Activated CD4-positive, alpha-beta T cell treated with anti-CD3 and anti-CD28 coated beads for 36 hours (primary cell): ENCODE measurements around the gene ANKS1B. TPM values are rescaled to one million over a fixed set of nuclear protein-coding genes. Genes with fewer than 3 reads are reported as not detected.

ENCODE experiments used
- ATAC-seq: fragments of 200-7000 bp; cut with Tn5 transposase; one replicate; pipeline ENCODE4 v1.10.0; 2021; ENCODE audit warnings: mild to moderate bottlenecking, moderate library complexity
- CTCF ChIA-PET: fragments of 350-600 bp; sonication (Branson Sonifier 250); formaldehyde crosslinking; loops from one replicate; lab custom pipeline; 2021; ENCODE audit warnings: antibody characterized with exemption; lab: Charles Lee
- POLR2A ChIA-PET: fragments of 350-600 bp; sonication (Branson Sonifier 250); formaldehyde crosslinking; loops from one replicate; lab custom pipeline; 2021; ENCODE audit warnings: antibody characterized with exemption, inconsistent platforms; lab: Charles Lee
- DNase-seq: peaks from one replicate; pipeline ENCODE4 v3.0.0-alpha.2; 2020
- H3K27ac Mint-ChIP-seq: one replicate; pipeline ENCODE4 v1.8.0; 2021; ENCODE audit warnings: mixed read lengths
- H3K27me3 Mint-ChIP-seq: one replicate; pipeline ENCODE4 v1.8.0; 2021; ENCODE audit warnings: mixed read lengths
- H3K36me3 Mint-ChIP-seq: one replicate; pipeline ENCODE4 v1.8.0; 2021; ENCODE audit warnings: low read depth, mixed read lengths
- H3K4me1 Mint-ChIP-seq: one replicate; pipeline ENCODE4 v1.8.0; 2021; ENCODE audit warnings: mixed read lengths
- H3K4me3 Mint-ChIP-seq: one replicate; pipeline ENCODE4 v1.8.0; 2021; ENCODE audit warnings: mild to moderate bottlenecking, moderate library complexity, mixed read lengths
- H3K9me3 Mint-ChIP-seq: one replicate; pipeline ENCODE4 v1.8.0; 2021; ENCODE audit warnings: low read depth, mixed read lengths
- intact Hi-C, 2 experiments: fragments of 100-400 bp; cut with DNase I in 1 of 2; cut with micrococcal nuclease in 1 of 2; formaldehyde crosslinking; loops; one replicate each; pipeline versions ENCODE4 v1.14.2 to v1.15.1; 2022 to 2024; cut with DNase I, micrococcal nuclease
- total RNA-seq, 2 experiments: library from RNA; stranded (reverse); gene quantifications; one replicate each; pipeline ENCODE4 v1.2.3, GENCODE V29; 2021

ANKS1B gene
- total RNA-seq, 2 experiments from 2014 or later, result 0.19 to 0.73 TPM

DNA sequence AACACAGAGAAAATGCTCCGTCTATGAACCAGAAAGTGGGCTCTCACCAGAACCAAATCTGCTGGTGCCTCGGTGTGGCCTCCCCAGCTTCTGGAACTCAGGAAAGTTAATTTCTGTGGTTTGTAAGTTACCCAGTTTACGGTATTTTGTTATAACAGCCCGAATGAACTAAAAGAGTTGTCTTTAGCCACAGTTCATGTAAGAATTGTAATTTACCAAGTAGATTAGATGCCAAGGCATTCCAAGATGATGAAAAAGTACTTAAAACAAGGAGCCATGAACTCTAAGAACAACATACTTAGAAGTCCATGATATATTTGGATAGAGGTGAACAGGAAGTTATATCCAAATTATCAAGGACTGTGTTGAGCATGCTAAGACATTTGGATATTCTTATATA lies 597.1 kb downstream of the ANKS1B start:
- Mint-ChIP-seq H3K9me3 (peaks cover 3% of the 10 kb centered on the region), H3K4me3 (no peak overlapping the region), H3K27me3 (no peaks in the 10 kb centered on the region), H3K27ac (no peak overlapping the region), H3K36me3 (no peaks in the 10 kb centered on the region), H3K4me1 (no peaks in the 10 kb centered on the region)
- intact Hi-C loops, result loop anchor here in 1 of 2 experiments (2.0 to 5.0 kb wide), 2 partner anchors 235 to 381 kb away; no protein-coding TSS in a partner anchor
- no peak for ATAC-seq
- no peak for DNase-seq
- ChIA-PET CTCF (interaction anchor here (0.8 to 1.1 kb wide), 2 partner anchors 33 to 271 kb away, joined by 3 to 4 read pairs; no protein-coding TSS in a partner anchor), POLR2A (no interaction called here)

DNA sequence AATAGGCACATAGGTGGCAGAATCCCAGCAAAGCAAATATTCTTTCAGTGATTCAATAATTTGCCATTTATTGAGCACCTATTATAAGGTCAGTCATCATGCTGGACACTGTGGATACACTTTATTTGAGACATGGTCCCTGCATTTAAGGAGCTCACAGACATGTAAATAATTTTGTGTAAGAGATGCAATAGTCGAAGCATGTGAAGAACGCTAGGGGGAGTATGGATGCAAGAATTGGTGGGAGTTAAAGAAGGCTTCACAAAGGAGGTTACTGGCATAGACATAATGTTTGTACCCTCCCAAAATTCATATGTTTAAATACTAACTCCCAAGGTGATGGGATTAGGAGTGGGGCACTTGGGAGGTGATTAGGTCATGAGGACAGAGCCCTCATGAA lies 597.8 kb downstream of the ANKS1B start:
- no peak for ATAC-seq
- Mint-ChIP-seq H3K9me3 (peaks cover 3% of the 10 kb centered on the region), H3K4me3 (no peak overlapping the region), H3K27me3 (no peaks in the 10 kb centered on the region), H3K27ac (no peak overlapping the region), H3K36me3 (no peaks in the 10 kb centered on the region), H3K4me1 (no peaks in the 10 kb centered on the region)
- intact Hi-C loops, result loop anchor here in 1 of 2 experiments (2.0 to 5.0 kb wide), 2 partner anchors 235 to 382 kb away; no protein-coding TSS in a partner anchor
- DNase-seq, result no peak
- ChIA-PET CTCF (interaction anchor here (0.6 to 1.1 kb wide), 2 partner anchors 33 to 412 kb away, joined by 3 to 4 read pairs; no protein-coding TSS in a partner anchor), POLR2A (no interaction called here)

DNA sequence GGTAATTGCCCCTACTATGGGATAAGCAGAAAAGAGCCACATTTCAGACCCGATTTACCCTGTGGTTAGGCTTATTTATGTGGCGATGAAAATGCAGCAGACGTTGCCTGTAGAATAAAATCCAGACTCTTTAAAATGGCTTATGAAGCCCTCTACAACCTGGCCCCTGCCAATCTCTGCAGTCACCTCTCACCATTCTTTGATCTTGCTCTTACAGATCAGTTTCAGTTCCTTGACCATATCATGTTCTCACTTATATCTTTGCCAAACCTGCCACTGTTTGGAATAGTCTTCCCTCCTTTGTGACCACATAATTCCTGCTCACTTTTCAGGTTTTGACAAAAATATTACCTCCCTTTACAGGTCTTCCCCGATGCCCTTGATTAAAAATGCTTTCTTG lies 601.5 kb downstream of the ANKS1B start:
- Mint-ChIP-seq H3K9me3 (peaks cover 3% of the 10 kb centered on the region), H3K27ac (no peak overlapping the region), H3K4me1 (no peaks in the 10 kb centered on the region), H3K36me3 (no peaks in the 10 kb centered on the region), H3K4me3 (no peak overlapping the region), H3K27me3 (no peaks in the 10 kb centered on the region)
- DNase-seq, result no peak
- intact Hi-C loops, result no loop called here
- POLR2A ChIA-PET, result no interaction called here
- CTCF ChIA-PET, result interaction anchor here (1.2 kb wide), 1 partner anchor 8 kb away, joined by 3 read pairs; no protein-coding TSS in a partner anchor
- no peak for ATAC-seq

DNA sequence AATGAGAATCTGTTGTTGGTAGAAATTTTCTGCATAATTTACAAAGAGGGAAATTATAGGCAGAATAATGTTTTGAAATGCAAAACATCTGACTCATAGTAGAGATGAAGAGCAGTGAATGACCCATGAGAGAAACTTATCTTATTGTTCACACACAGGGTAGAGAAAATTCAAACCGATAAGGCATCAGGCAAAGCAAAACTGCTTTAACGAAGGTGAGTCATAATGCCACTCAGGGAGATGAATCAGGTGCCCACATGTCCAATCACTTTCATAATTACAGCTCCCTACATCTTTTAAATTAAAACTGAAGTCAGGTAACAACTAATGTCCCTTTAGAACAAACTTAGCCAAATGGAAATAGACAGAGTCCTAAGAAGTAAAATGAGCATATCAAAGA lies 602.7 kb downstream of the ANKS1B start:
- ATAC-seq, result peak; percentile 33
- Mint-ChIP-seq H3K36me3 (no peaks in the 10 kb centered on the region), H3K4me1 (no peaks in the 10 kb centered on the region), H3K27ac (no peak overlapping the region), H3K4me3 (no peak overlapping the region), H3K9me3 (peaks cover 3% of the 10 kb centered on the region), H3K27me3 (no peaks in the 10 kb centered on the region)
- ChIA-PET POLR2A (no interaction called here), CTCF (interaction anchor here (1.2 kb wide), 1 partner anchor 9 kb away, joined by 3 read pairs; no protein-coding TSS in a partner anchor)
- DNase-seq, result no peak
- intact Hi-C loops, result no loop called here

DNA sequence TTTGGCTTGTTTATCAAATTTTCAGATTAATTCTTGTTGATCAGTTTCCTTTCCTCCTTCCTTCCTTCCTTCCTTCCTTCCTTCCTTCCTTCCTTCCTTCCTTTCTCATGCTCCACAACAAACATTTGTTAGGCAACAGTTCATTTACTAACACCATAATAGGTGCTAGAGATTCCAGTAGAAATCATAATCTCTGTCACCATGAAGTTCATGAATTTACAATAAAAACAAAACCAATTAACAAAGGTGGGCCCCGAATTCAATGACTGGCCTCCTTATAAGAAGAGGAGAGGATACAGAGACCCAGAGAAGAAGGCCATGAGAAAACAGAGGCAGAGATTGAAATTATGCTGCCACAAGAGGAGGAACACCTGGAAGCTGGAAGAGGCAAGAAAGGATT lies 604.0 kb downstream of the ANKS1B start:
- Mint-ChIP-seq H3K27ac (no peak overlapping the region), H3K27me3 (no peaks in the 10 kb centered on the region), H3K4me1 (no peaks in the 10 kb centered on the region), H3K9me3 (no peaks in the 10 kb centered on the region), H3K36me3 (no peaks in the 10 kb centered on the region), H3K4me3 (no peak overlapping the region)
- ChIA-PET POLR2A (no interaction called here), CTCF (no interaction called here)
- no peak for ATAC-seq
- no peak for DNase-seq
- intact Hi-C loops, result no loop called here

DNA sequence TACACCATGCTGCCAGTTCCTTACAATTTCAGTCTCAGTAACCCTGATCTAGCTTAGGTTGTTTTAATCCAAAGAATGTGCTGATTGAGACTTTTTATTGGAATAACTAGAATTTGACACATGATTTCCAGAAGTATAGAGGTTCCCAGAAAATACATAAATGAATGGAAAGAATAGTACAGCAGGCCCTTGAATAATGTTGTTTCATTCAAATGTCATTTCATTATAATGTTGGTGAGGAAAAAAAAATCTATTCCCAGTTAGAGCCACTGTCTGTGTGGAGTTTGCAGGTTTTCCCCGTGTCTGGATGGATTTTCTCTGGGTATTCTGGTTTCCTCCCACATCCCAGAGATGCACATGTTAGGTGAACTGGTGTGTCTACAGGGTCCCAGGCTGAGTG lies 610.7 kb downstream of the ANKS1B start:
- ChIA-PET CTCF (no interaction called here), POLR2A (no interaction called here)
- intact Hi-C loops, result no loop called here
- Mint-ChIP-seq H3K9me3 (peaks cover 5% of the 10 kb centered on the region), H3K27ac (no peak overlapping the region), H3K27me3 (no peaks in the 10 kb centered on the region), H3K4me3 (no peak overlapping the region), H3K4me1 (no peaks in the 10 kb centered on the region), H3K36me3 (no peaks in the 10 kb centered on the region)
- ATAC-seq, result no peak
- no peak for DNase-seq

DNA sequence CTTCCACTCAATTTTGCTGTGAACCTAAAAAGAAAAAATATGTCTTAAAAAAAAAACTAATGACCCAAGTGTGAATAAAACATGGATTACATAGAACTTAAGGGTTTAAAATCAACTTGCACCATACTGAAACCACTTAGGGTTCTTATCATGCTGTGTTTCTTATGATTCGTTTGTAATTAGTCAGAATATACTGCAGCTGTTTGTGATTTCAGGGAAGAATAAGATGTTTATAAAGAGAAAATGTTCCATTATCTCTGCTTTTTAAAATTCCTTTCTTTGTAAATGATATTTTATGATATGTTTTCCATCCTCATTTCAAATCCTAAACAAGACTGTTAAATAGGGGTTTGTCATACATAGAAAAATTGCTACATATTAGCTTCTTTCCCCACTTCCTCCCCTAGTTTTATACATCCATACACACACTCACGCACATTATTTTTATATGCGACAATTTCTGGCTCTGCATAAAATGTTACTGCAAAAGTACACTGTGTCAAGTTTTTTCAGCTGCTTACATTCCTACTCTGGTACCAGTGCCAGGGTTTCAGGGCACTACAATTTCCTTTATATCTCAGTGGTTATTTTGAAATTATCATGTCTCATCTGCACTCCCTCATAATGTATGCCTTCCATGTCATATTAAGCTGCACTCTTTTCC lies 612.3 kb downstream of the ANKS1B start:
- intact Hi-C loops, result no loop called here
- H3K36me3 Mint-ChIP-seq, result no peaks in the 10 kb centered on the region
- ATAC-seq, result no peak
- ChIA-PET CTCF (no interaction called here), POLR2A (no interaction called here)
- no peaks in the 10 kb centered on the region for H3K27me3 Mint-ChIP-seq
- no peaks in the 10 kb centered on the region for H3K4me1 Mint-ChIP-seq
- no peak overlapping the region for H3K4me3 Mint-ChIP-seq
- no peak overlapping the region for H3K27ac Mint-ChIP-seq
- DNase-seq, result no peak
- H3K9me3 Mint-ChIP-seq, result peaks cover 5% of the 10 kb centered on the region

DNA sequence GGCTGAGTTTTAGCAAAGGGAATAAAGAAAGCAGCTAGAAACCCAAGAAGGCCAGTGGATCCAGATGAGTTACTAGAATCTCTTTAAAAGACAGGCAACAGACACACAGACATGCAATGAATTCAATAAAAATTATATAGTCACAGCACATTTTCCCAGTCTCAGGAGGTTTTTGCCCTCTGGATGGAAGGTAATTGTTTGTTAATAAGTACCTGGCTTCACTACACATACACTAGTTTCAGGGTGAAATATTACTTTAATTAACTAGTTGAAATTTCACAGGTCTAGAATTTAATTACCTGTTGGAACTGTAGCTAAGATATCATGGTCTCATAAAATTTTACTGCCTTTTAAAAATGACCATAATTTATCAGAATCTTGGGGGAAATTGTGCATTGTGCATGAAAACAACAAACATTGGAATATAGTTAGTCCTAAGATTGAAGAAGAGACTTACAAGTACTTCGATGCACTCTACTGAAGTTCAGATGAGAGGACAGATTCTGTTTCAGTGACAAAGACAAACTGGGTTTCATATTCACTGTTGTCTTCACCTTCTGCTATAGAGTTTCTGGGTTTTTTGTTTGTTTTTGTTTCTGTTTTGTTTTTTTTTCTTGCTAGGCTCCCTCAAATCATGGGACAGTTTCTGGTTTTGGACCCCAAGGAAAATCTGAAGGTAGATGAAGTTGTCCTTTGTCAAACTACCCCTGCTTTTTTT lies 614.2 kb downstream of the ANKS1B start:
- Mint-ChIP-seq H3K36me3 (no peaks in the 10 kb centered on the region), H3K9me3 (peaks cover 5% of the 10 kb centered on the region), H3K27me3 (no peaks in the 10 kb centered on the region), H3K4me1 (no peaks in the 10 kb centered on the region), H3K27ac (no peak overlapping the region), H3K4me3 (no peak overlapping the region)
- DNase-seq (no peak), ATAC-seq (no peak)
- intact Hi-C loops, result no loop called here
- POLR2A ChIA-PET, result no interaction called here
- CTCF ChIA-PET, result no interaction called here

DNA sequence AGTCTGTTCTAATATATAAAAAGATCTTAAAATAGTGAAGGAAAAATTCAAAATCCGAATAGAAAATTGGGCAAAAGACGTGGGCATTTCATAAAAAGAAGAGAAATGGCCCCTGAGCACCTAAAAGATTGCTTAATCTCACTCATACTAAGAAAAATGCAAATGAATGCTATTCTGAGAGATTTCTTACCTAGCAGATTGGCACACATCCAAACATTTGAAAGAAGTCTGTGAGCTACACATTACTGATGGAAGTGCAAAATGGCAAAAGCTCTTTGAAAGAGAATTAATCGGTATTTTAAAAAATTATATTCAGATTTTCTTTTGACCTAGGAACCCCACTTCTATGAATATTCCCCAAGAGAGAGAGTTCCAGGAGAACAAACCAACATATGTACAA lies 617.6 kb downstream of the ANKS1B start:
- intact Hi-C loops, result no loop called here
- peaks cover 5% of the 10 kb centered on the region for H3K9me3 Mint-ChIP-seq
- H3K4me1 Mint-ChIP-seq, result no peaks in the 10 kb centered on the region
- ATAC-seq, result no peak
- no peak for DNase-seq
- H3K27me3 Mint-ChIP-seq, result no peaks in the 10 kb centered on the region
- H3K27ac Mint-ChIP-seq, result no peak overlapping the region
- CTCF ChIA-PET, result no interaction called here
- H3K36me3 Mint-ChIP-seq, result no peaks in the 10 kb centered on the region
- no peak overlapping the region for H3K4me3 Mint-ChIP-seq
- POLR2A ChIA-PET, result no interaction called here

DNA sequence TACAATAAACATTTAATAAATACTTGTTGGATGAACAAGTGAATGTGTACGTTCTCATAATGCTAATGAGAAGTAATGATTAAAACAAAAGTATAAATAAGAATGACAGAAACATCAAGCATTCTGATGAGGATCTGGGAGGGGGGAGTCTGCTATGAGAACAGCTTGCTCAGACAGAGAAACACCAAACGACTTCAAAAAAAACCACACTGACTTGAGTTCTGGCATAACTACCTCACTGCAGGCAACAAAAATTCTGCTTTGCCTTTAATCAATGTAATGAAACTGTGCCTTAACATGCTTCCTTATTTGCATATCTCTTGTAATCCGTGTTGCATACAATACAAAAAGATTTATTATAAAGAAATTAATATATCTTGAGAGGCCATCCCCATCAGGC lies 632.5 kb downstream of the ANKS1B start:
- Mint-ChIP-seq H3K27ac (no peak overlapping the region), H3K4me3 (no peak overlapping the region), H3K4me1 (no peaks in the 10 kb centered on the region), H3K9me3 (no peaks in the 10 kb centered on the region), H3K27me3 (no peaks in the 10 kb centered on the region), H3K36me3 (no peaks in the 10 kb centered on the region)
- ATAC-seq, result no peak
- ChIA-PET CTCF (no interaction called here), POLR2A (no interaction called here)
- DNase-seq, result no peak
- intact Hi-C loops, result no loop called here

DNA sequence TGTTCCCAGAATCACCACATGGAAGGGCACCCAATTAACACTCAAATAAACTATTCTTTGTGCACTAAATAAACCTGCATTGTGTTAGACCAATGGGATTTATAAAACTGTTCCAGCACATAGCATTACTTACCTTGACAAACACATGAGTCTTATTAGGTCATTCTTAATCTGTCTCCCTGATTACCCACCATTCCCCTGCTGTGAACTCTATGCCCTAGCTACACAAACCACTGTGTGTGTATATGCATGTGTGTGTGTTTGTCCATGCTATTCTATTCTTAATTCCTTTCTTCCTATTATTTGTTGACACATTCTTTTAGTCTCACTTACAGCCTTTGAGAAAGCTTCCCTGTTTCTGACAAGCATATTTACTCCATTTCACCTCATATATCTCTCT lies 640.8 kb downstream of the ANKS1B start:
- POLR2A ChIA-PET, result no interaction called here
- DNase-seq (no peak), ATAC-seq (no peak)
- Mint-ChIP-seq H3K9me3 (peaks cover 3% of the 10 kb centered on the region), H3K36me3 (no peaks in the 10 kb centered on the region), H3K27me3 (no peaks in the 10 kb centered on the region), H3K4me1 (no peaks in the 10 kb centered on the region), H3K27ac (no peak overlapping the region), H3K4me3 (no peak overlapping the region)
- intact Hi-C loops, result no loop called here
- CTCF ChIA-PET, result no interaction called here

DNA sequence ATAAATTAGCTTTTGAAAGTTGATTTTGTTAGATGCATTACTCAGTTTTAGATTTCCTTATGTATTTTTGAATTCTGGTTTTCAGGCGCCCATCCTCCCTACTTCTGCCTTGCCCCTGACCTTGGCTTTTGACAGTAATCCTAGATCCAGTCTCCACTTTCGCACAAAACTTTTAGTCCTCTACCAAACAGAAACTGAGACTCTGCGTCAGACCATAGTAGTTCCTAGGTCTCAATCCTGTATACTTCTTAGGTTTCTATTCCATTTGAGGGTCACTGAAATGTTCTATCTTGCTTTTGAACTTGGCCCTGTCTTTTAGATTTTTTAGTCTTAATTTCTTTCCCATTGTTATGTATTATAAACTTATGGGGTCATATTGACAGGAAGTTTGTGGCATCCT lies 645.1 kb downstream of the ANKS1B start:
- DNase-seq (no peak), ATAC-seq (no peak)
- H3K9me3 Mint-ChIP-seq, result peaks cover 8% of the 10 kb centered on the region
- POLR2A ChIA-PET, result no interaction called here
- H3K36me3 Mint-ChIP-seq, result no peaks in the 10 kb centered on the region
- no peak overlapping the region for H3K27ac Mint-ChIP-seq
- H3K4me1 Mint-ChIP-seq, result no peaks in the 10 kb centered on the region
- CTCF ChIA-PET, result no interaction called here
- no peak overlapping the region for H3K4me3 Mint-ChIP-seq
- intact Hi-C loops, result no loop called here
- H3K27me3 Mint-ChIP-seq, result no peaks in the 10 kb centered on the region
